ENCODE data around the gene TAS1R2.

The TAS1R2 gene

GRCh38 chr1:18799454-18799853, 60.0 kb downstream of the TAS1R2 start:
- no peak for DNase-seq (ENCODE audit: low spot score)

GRCh38 chr1:18798946-18799345, 60.5 kb downstream of the TAS1R2 start:
- DNase-seq (ENCODE audit: low spot score): no peak

GRCh38 chr1:18798533-18798932, 60.9 kb downstream of the TAS1R2 start:
- DNase-seq (ENCODE audit: low spot score): no peak

- DNase-seq (ENCODE audit: low spot score): no peak
Observed at GRCh38 chr1:18796950-18797349, 62.5 kb downstream of the TAS1R2 start.

- no peak for DNase-seq (ENCODE audit: low spot score)
Observed at GRCh38 chr1:18795002-18795689, 64.3 kb downstream of the TAS1R2 start.

- DNase-seq (ENCODE audit: low spot score): no peak
Observed at GRCh38 chr1:18794561-18794960, 64.9 kb downstream of the TAS1R2 start.

- no peak for DNase-seq (ENCODE audit: low spot score)
Observed at GRCh38 chr1:18794051-18794450, 65.4 kb downstream of the TAS1R2 start.

- DNase-seq (ENCODE audit: low spot score): no peak
Observed at GRCh38 chr1:18793164-18793563, 66.3 kb downstream of the TAS1R2 start.

GRCh38 chr1:18792747-18793146, 66.7 kb downstream of the TAS1R2 start:
- DNase-seq (ENCODE audit: low spot score): no peak

Measured in COLO829 (cell line).